Measurements from ENCODE around the gene NUCB1.
"Not testable (repeated sequence)": the region's sequence is repeated elsewhere in the genome, so short reads cannot be mapped to it uniquely, and the experiment has no call there.

Gene NUCB1

DNA sequence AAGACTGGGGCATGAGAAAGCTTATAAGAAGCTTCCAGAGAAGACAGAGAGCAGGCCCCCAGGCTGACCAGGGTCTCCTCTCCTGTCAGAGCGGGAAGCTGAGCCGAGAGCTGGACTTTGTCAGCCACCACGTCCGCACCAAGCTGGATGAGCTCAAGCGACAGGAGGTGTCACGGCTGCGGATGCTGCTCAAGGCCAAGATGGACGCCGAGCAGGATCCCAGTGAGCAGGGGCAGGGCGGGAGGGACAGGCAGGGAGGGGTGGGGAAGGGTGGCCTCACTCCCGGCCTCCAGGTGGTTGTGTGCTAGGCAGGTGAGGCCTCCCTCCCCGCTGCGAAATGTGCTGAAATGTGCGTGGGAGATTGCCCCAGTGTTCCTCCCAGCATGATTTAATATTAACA is 5.6 kb downstream of the NUCB1 start:
- no peak for DNase-seq (ENCODE audit: low read depth, low spot score)

GRCh38 chr19:48906324-48906723 is 6.2 kb downstream of the NUCB1 start:
- no peak for DNase-seq (ENCODE audit: low read depth, low spot score)

DNA sequence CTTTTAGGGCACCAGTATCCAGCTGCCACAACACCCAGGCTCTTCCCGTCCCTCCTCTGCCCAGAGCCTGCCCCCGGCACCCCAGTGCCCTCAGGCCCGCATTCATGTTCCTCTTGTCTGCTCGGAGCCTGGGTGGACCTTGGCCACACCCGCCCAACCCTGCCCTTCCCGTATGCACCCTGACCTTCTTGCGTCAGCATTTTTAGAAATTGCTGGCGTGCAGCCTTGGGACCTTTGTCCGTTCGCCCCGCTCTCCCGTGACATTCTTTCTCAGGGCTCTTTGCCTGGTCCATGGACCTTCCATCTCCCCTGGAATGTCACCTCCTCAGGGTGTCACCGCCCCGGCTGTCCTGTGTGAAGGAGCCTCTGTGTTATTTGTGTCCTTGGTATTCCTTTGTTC is 7.6 kb downstream of the NUCB1 start:
- no peak for DNase-seq (ENCODE audit: low read depth, low spot score)

DNA sequence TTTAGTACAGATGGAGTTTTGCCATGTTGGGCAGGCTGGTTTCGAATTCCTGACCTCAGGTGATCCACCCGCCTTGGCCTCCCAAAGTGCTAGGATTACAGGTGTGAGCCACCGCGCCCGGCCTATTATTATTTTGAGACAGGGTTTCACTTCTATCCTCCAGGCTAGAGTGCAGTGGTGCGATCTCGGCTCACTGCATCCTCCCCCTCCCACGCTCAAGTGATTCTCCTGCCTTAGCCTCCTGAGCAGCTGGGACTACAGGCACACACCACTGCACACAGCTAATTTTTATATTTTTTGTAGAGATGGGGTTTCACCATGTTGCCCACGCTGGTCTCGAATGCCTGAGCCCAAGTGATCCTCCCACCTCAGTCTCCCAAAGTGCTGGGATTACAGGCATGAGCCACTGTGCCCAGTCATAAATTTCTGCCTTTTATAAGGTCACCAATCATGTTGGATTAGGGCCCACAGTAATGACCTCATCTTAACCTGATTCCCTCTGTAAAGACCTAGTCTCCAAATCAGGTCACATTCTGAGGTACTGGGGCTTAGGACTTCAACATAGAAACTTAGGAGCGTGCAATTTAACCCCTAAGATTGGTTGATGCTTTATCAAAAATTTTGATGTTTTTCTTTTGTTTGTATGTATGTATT is 9.4 kb downstream of the NUCB1 start:
- not testable (repeated sequence) for DNase-seq (ENCODE audit: low read depth, low spot score)

DNA sequence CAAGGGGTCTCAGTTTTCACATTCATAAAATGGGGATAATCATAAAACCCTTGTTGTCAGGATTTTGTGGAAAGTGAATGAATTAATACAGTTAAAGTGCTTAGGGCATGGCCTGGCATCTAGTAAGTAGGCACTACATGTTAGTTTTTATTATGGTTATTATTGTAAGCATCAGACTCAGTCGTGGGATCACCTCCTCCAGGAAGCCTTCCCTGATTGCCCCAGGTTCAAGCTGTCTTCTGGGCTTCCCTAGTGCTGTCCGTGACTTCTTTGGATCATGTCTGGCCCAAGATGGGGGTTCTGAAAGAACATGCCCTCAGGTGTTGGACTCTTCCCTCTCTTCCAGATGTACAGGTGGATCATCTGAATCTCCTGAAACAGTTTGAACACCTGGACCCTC is 10.7 kb downstream of the NUCB1 start:
- no peak for DNase-seq (ENCODE audit: low read depth, low spot score)

- DNase-seq (ENCODE audit: low read depth, low spot score), result no peak
These were observed 13.2 kb downstream of the NUCB1 start for GRCh38 chr19:48913114-48913889.

DNA sequence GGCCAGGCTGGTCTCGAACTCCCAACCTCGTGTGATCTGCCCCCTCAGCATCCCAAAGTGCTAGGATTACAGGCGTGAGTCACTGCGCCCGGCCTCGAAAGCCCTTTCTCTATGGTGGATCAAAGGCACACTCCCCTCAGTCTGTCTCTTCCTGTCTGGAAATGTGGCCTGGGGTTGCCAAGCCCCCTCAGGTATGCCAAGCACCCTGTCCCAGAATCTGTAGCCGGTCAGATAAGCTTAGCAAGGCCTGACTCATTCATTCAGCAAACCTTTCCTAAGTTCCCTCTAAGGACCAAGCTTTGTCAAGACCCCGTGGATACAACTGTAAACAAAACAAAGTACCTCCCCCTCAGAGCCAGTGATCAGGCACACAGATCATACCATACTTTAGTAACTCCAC is 14.1 kb downstream of the NUCB1 start:
- no peak for DNase-seq (ENCODE audit: low read depth, low spot score)

DNA sequence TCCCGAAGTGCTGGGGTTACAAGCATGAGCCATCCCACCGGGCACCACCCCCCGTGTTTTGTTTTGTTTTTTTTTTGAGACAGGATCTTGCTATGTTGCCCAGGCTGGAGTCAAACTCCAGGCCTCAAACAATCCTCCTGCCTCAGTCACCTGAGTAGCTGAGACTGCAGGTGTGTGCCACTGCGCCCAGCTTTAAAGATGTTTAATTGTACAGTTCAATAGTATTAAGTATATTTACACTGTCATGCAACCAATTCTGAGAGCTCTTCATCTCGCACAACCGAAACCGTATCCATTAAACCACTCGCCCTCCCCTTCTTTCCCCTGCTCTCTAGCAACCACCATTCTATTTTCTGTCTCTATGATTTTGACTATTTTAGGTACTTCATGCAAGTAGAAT is 15.6 kb downstream of the NUCB1 start:
- DNase-seq (ENCODE audit: low read depth, low spot score), result no peak

DNA sequence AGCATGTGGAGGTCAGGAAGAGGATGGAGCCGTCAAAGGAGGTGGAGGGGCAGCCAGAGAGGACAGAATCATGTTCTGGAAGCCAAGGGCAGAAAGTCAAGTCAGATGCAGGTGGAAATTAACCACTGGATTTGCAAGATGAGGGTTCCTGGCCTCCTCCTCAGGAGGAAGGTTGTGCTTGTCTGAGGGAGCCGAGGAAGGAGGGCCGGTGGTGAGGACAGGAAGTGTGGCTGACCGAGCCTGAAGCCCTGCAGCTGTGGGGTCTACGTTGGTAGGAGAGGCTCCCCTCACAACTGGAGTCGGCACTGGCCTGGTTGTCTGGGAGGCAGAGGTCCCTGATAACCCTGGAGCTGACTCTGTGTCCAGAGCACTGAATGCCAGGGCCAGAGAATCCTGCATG is 18.0 kb downstream of the NUCB1 start:
- no peak for DNase-seq (ENCODE audit: low read depth, low spot score)

DNA sequence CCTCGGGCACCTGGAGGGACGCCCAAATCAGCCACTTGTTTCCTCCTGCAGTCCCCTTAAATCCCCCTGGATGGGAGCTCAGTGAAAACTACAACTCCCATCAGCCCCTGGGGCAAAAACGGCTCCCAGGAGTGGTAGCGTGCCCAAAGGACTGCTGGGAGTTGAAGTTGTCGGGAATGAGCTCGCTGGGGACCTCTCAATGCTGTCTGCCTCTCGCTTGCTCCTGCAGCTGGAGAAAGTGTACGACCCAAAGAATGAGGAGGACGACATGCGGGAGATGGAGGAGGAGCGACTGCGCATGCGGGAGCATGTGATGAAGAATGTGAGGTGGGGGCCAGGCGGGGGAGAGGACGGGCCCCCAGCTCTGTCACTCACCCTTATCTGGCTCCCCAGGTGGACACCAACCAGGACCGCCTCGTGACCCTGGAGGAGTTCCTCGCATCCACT is 18.7 kb downstream of the NUCB1 start:
- DNase-seq (ENCODE audit: low read depth, low spot score), result no peak

GRCh38 chr19:48919271-48919670 is 19.2 kb downstream of the NUCB1 start:
- DNase-seq (ENCODE audit: low read depth, low spot score), result not testable (repeated sequence)

DNA sequence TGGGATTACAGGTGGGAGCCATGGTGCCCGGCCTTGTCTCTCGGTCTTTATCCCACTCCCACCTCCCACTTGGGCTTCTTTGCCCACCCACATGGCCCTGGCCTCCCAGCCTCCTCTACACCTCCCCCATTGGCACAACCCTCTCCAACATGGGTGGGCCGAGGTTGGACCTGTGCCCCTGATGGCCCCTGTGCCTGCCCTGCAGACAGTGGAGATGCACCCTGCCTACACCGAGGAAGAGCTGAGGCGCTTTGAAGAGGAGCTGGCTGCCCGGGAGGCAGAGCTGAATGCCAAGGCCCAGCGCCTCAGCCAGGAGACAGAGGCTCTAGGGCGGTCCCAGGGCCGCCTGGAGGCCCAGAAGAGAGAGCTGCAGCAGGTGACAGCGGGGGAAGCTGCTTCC is 20.8 kb downstream of the NUCB1 start:
- DNase-seq (ENCODE audit: low read depth, low spot score), result no peak

DNA sequence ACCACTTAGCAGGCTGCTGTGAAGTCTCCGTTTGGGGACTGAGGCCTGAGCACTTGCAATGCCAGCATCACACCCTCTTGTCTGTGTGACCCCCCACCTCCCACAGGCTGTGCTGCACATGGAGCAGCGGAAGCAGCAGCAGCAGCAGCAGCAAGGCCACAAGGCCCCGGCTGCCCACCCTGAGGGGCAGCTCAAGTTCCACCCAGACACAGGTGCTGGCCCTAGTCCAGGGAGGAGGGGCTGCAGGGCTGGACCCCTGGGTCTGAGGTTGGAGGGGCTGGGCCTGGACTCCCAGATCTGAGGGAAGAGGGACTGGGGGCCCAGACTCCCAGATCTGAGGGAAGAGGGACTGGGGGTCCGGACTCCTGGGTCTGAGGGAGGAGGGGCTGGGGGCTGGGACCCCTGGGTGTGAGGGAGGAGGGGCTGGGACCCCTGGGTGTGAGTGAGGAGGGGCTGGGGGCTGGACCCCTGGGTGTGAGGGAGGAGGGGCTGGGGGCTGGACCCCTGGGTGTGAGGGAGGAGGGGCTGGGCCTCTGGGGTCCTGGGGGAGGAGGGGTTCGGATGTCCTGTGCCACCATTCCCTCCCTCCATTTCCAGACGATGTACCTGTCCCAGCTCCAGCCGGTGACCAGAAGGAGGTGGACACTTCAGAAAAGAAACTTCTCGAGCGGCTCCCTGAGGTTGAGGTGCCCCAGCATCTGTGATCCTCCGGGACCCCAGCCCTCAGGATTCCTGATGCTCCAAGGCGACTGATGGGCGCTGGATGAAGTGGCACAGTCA is 21.8 kb downstream of the NUCB1 start:
- no peak for DNase-seq (ENCODE audit: low read depth, low spot score)

DNA sequence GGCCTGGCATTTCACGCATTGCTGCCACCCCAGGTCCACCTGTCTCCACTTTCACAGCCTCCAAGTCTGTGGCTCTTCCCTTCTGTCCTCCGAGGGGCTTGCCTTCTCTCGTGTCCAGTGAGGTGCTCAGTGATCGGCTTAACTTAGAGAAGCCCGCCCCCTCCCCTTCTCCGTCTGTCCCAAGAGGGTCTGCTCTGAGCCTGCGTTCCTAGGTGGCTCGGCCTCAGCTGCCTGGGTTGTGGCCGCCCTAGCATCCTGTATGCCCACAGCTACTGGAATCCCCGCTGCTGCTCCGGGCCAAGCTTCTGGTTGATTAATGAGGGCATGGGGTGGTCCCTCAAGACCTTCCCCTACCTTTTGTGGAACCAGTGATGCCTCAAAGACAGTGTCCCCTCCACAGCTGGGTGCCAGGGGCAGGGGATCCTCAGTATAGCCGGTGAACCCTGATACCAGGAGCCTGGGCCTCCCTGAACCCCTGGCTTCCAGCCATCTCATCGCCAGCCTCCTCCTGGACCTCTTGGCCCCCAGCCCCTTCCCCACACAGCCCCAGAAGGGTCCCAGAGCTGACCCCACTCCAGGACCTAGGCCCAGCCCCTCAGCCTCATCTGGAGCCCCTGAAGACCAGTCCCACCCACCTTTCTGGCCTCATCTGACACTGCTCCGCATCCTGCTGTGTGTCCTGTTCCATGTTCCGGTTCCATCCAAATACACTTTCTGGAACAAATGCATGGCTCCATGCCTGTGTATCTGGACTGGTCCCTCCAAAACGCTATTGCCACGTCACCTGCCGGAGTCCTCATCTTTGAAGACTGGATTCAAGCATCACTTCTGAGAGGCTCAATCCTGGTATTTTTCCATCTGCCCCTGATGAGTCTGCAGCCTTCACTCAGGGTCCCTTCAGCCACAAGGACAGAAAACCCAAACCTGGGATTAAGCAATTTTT is 22.7 kb downstream of the NUCB1 start:
- no peak for DNase-seq (ENCODE audit: low read depth, low spot score)

DNA sequence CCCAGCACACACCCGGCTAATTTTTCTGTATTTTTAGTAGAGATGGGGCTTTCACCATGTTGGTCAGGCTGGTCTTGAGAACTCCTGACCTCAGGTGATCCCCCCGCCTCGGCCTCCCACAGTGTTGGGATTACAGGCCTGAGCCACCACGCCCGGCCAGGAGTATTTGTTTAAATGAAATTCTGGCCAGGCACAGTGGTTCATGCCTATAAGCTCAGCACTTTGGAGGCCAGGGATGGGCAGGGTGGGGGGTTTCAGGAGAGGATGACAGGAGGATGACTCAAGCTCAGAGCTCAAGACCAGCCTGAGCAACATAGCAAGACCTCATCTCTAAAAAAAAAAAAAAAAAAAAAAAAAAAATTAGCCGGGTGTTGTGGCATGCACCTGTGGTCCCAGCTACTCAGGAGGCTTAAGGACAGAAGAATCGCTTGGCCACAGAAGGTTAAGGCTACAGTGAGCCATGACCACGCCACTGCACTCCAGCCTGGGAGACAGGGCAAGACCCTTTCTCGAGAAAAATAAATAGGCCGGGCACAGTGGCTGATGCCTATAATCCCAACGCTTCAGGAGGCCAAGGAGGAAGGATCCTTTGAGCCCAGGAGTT is 25.2 kb downstream of the NUCB1 start:
- DNase-seq (ENCODE audit: low read depth, low spot score), result no peak

DNA sequence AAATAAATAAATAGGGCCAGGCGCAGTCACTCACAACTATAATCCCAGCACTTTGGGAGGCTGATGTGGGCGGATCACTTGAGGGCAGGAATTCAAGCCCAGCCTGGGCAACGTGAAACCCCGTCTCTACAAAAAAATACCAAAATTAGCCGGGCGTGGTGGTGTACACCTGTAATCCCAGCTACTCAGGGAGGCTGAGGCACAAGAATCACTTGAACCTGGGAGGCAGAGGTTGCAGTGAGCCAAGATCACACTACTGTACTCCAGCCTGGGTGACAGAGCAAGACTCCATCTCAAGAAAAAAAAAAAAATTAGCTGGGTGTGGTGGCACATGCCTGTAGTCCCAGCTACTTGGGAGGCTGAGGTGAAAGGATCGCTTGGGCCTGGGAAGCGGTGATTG is 25.8 kb downstream of the NUCB1 start:
- not testable (repeated sequence) for DNase-seq (ENCODE audit: low read depth, low spot score)

GRCh38 chr19:48926909-48927308 is 26.8 kb downstream of the NUCB1 start:
- DNase-seq (ENCODE audit: low read depth, low spot score), result no peak

GRCh38 chr19:48927692-48928091 is 27.6 kb downstream of the NUCB1 start:
- DNase-seq (ENCODE audit: low read depth, low spot score), result not testable (repeated sequence)

- no peak for DNase-seq (ENCODE audit: low read depth, low spot score)
These were observed 28.3 kb downstream of the NUCB1 start for GRCh38 chr19:48928164-48929025.

- no peak for DNase-seq (ENCODE audit: low read depth, low spot score)
These were observed 33.3 kb downstream of the NUCB1 start, which contains the start of gene DHDH for GRCh38 chr19:48933382-48933932. TSS of gene DHDH (plus strand) at chr19:48933699. CDS start at chr19:48933722, 23 bp downstream.
